DMS114 treated with DMSO at 0.1 percent for 48 hours (cell line): Measurements from ENCODE around the gene PIK3R1.
"Not testable (repeated sequence)": the region's sequence is repeated elsewhere in the genome, so short reads cannot be mapped to it uniquely, and the experiment has no call there.

ENCODE experiments used
- DNase-seq: peaks from one replicate; lab custom pipeline; 2025; ENCODE audit not compliant: unreplicated experiment; lab: John Stamatoyannopoulos, UW

PIK3R1 gene

GRCh38 chr5:68225188-68225910, 9.8 kb downstream of the PIK3R1 start:
- no peak for DNase-seq

- DNase-seq = no peak
Measured at GRCh38 chr5:68225911-68226545, 10.5 kb downstream of the PIK3R1 start.

- DNase-seq = no peak
Measured at GRCh38 chr5:68226546-68227073, 11.1 kb downstream of the PIK3R1 start.

DNA sequence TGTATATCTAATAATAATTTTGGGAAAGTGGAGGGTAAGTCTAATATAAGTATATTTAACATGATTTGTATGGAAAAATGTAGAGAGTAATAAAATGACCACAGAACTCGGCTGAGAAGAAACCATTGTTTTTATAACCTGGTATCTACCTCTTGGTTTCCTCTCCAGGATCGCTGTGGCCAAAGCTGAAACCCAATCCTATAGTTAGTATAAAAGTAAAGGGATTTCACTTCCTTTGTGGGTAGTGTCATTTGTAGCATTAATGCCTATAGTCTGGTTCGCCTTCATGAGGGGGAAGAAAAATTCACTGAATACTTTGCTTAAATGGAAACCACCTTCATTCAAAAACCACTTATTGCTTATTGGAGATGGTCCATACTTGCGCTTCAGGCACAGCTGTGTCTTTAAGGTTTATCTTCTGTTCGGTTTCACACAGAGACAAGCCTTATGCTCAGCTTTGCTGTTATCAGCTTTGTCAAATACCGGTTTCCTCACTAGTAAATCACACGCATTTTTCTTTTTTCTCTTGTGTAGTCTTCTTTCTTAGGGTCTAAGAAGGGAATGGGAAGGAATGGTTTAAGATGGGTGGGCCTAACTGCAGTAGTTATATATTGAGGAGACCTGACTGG, 12.1 kb downstream of the PIK3R1 start:
- DNase-seq = no peak

DNA sequence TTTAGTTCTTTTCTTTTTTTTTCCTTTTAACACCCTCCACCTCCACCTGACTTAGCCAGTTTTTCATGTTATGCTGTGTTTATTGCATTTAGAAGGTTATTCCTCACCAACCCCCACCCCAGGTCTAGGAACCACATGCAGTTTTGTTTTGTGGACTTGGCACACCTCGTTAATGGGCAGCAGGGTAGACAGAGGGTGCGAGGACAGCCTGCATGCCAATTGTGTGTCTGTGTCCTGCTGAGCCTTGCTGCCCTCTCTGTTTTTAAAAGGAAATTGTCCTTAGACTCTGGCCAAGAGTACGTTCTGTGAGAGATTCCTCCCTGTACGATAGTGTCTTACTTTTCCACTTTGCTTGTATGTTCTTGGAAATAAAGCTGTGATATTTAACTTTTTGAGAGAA, 13.9 kb downstream of the PIK3R1 start:
- DNase-seq = no peak

DNA sequence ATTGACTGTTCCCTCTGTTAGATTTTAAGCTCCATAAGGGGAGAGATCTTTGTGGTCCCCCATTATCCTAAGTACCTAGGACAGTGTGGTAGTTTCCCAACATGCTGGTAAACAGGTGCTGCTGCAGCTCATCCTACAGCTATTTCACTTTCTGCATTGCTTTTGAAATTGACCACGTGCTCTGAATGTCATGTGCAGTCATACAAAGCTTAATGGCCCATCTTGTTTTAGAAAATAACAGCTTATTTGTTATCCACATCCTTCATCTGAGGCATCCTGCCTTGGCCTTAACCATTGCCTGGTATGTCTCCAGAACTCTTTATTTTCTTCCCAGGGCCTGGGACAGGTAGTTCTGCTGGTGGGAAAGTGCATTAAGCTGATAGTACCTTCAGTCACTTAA, 14.7 kb downstream of the PIK3R1 start:
- DNase-seq = no peak

DNA sequence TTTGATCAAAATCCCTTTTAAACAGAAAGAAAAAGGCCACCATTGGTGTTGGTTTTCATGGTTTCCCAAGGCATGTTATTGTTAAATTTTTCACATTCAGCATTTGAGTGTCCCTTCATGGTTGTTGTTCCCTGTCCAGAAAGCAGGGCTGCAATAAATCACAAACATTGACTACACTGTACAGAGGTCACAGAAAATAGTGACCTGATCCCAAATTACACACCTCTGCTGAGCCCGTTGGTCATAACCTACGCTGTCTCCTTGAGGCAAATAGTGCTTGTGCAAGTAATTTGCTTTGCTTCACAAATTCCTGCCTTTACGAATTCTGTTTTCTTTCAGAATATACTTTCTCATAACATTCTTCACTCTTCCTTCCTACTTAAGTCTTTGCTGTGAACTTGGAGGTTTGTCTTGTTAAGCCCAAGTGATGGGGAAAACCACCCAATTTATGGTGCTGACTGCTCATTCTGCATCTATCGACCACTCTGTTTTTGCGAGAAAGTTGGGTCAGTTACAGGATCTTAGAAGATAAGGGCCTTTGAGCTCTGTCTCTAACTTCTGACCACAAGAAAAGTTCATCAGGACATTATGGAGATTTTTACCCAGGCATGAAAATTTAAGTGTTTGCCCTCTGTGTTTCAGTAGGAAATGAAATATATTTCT, 16.0 kb downstream of the PIK3R1 start:
- DNase-seq = no peak

DNA sequence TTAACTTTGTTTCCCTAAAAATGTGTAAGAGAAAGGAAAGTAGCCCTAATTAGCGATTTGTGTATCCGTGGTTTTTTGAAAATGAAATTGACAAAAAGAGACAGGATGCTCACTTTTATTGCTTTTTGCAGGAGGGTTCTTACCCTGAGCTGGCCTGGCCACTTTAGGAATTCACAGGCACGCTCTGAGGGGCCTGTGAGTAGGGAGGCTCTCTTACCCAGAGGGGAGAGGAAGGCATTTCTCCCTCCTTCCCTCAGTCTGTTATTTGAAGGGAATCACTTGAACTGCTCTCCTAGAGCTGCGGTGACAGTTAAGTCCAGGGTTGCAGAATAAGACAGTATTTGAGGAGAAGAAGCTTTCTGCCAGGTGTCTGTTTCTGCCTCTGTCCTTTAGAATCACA, 16.7 kb downstream of the PIK3R1 start:
- no peak for DNase-seq

DNA sequence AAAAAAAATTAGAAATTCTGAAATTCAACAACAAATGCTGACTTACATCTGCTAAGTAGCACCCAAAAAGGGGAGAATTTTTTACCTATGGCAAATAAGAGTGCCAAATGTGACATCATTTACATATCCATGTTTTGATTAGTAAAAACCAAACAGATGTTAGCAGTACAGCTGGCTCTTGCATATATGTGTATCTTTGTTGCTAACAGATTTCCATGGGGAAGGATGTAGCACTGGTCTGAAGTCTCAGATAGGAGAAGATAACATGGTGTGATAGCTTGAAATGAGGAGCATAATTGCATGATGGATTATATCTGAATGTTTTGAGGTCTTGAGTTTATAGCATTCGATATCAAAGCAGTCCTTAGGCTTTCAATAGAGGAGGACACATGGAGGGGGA, 17.5 kb downstream of the PIK3R1 start:
- no peak for DNase-seq

DNA sequence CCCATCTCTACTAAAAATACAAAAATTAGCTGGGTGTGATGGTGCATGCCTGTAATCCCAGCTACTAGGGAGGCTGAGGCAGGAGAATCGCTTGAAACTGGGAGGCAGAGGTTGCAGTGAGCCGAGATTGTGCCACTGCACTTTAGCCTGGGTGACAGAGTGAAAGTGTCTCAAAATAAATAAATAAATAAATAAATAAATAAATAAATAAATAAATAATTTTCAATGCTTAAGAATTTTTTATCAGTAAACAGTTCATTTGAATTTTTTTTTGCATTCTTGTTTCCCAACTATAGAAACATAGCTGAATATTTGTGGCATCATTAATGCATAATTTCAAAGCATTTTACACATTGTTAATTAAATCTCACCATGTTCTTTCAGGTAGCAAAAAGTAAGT, 19.7 kb downstream of the PIK3R1 start:
- DNase-seq = not testable (repeated sequence)

DNA sequence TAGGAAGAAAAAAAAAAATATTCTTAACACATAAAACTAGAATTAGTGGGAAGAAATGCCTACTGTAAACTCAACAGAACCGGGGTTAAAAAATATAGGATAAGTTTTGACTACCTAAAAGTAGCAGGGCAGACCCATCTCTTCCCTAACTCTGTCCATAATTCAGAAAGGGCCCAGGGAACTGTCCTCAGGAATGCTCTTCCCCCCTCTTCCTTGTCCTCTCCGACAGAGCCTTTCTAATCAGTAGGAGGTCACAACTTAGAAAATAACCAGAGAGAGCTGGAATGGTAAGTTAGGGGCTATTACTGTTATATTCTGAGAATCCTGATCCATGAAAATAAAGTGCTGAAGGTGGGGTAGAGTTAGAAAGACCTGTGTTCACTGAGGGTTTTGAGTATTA, 22.2 kb downstream of the PIK3R1 start:
- DNase-seq = no peak

DNA sequence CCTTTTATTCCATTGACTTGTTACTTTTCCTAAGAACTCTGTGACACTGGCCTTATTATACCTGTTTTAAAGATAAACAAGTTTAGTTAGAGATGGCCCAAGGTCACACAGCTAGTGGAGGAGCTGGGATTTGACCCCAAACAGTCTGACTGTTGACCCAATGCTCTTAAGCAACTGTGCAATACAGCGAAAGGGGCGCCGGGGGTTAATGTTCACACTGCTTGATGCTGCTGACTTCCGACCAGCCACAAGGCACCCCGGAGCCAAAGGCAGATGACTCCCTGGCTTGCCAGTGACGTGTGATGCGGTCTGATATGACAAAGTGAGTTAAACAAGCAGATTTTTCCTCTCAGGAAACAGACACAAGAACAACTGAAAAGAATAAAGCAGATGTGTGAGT, 23.9 kb downstream of the PIK3R1 start:
- DNase-seq = no peak

- no peak for DNase-seq
Measured at GRCh38 chr5:68240202-68240601, 24.6 kb downstream of the PIK3R1 start.

DNA sequence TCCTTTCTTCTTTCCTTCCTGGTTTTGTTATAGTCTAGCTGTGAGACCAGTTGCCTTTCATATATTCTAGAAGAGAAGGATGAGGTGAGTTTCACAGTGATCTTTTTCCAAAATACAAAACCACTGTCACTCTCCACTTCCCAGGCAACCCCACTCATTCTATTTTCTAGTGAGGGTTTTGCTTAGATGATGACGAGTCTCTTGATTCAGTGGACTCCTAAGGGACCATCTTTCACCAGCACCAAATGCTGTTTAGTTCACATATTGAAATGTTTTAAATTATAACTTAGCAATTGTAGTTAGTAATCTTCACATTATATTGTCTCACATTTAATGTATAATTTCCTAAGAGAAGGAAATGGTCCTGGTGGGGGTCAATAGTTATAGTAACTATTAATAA, 25.2 kb downstream of the PIK3R1 start:
- no peak for DNase-seq

GRCh38 chr5:68242743-68243142, 27.2 kb downstream of the PIK3R1 start:
- DNase-seq = no peak

DNA sequence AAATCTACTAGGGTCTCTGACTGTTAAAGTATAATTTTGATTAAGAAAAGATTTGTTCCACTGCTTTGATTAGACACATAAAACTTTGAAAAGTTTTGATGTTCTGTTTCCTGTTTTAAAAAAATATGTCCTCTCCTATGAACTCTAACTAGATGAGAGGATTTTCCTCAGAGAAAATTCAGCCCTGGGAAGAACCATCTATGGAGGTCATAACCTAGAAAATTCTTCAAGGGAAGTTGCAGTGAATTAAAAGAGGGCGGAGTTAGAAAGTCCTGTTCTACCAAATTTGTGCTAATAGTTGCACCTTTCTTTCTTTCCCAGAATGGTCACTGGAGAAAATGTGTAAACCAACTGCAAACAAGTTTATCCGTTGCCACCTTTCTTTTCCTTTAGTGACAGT, 27.7 kb downstream of the PIK3R1 start:
- no peak for DNase-seq

DNA sequence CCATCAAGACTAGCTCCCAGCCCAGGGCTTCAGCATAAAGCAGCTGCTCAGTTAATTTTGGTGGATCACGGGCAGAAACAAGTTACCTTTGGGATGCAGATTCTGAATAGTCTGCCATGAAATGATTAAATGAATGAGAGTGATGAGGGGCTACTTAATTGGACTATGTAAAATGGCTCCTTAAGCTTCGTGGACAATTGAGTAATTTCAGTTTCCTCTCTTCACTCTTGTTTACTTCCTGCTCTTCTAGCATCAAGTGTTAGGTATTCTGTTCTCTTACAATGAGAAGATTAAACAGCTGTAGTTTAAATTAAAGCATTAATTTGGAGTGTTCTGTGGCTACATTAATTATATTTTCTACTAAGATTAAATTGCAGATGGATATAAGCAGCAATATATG, 28.1 kb downstream of the PIK3R1 start:
- DNase-seq = no peak

- DNase-seq = no peak
Measured at GRCh38 chr5:68245319-68245718, 29.8 kb downstream of the PIK3R1 start.

DNA sequence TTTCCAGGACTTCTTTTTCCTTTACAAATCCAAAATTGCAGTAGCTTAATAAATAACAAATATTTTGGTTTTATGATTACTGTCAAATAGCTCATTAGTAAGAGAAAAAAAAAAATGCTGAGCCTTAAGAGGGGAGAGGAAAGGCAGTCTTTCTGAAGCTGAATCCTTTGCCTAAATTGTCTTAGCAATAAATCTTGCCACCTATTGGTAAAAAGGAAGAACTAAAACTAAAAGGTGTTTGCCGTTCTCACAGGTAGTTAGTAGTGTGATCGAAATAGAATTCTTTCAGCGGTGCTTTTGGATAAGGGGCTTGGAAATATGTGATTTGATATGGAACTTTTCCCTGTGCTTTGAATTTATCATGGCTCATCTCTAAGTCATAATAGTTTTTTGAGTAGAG, 31.2 kb downstream of the PIK3R1 start:
- DNase-seq = no peak

DNA sequence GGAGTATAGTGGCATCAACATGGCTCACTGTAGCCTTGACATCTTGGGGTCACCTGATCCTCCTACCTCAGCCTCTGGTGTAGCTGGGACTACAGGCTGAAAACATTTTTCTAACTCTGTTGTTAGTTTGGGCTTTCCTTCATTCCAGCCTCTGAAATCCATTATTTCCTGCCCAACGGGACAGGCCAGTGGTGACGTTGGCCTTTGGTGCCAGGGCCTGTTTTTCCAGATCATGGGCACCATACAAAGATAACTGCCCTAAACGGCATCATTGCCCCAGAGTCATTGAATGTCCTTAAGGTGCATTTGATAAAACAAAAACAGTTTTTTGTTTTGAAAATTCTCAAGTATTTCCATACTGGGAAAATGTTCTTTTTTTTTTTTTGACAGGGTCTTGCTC, 32.1 kb downstream of the PIK3R1 start:
- no peak for DNase-seq

- no peak for DNase-seq
Measured at GRCh38 chr5:68248896-68249295, 33.3 kb downstream of the PIK3R1 start.

DNA sequence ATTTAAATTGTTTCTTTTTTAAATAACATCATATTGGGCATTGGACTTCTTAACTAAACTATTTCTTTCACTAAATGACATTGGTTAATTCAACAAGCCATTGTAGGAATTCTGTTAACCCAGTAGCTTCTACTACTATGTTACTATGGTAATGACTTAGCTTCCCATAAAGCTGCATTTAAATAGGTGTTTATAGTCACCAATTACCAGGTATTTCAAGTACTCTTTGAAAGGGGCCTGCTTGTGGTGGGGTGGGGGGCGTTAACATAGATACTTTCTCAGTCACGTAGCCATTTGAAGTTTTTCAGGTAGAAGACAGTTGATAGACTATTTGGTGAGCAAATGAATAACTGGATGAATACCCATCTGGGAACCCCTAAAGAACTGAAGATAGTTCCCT, 34.0 kb downstream of the PIK3R1 start:
- no peak for DNase-seq
